Ishikawa (cell line): ENCODE data around the gene MBTPS2.

Experiments used
- TCF12 ChIP-seq: IDR thresholded peaks from 2 replicates; pipeline ENCODE4 v1.6.1; 2012; ENCODE audit warnings: low read depth
- YY1 ChIP-seq: IDR thresholded peaks from 2 replicates; pipeline ENCODE4 v1.6.1; 2012; ENCODE audit warnings: low read depth
- TF ChIP-seq, protein P1 (sequence below): IDR thresholded peaks from 2 replicates; pipeline ENCODE4 v1.6.1; 2012
- TF ChIP-seq, protein P2 (sequence below): IDR thresholded peaks from 2 replicates; pipeline ENCODE4 v1.6.1; 2012

DNA sequence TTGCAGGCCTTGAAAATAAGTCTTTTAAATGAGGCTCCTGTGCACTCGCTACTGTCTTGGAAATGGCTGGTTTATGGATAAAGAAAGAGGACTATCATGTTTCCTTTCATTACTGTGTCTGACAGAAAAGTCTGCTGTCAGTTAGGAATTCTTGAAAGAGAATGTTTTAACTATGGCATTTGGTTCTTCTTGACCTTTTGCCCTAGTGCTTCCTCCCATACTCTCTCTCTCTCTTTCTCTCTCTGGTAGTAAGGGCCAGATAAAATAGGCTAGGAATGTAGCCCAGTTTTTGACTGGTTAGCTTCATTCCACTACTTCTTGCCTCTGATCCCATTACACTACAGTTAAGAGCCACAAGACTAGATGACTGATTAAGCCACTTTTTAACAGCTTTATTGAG is 46.2 kb downstream of the MBTPS2 start:
- no peak for TF ChIP-seq YY1
- TF ChIP-seq, protein P1, sequence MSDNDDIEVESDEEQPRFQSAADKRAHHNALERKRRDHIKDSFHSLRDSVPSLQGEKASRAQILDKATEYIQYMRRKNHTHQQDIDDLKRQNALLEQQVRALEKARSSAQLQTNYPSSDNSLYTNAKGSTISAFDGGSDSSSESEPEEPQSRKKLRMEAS: no peak
- TF ChIP-seq TCF12: no peak
- TF ChIP-seq, protein P2, sequence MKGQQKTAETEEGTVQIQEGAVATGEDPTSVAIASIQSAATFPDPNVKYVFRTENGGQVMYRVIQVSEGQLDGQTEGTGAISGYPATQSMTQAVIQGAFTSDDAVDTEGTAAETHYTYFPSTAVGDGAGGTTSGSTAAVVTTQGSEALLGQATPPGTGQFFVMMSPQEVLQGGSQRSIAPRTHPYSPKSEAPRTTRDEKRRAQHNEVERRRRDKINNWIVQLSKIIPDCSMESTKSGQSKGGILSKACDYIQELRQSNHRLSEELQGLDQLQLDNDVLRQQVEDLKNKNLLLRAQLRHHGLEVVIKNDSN: no peak
